Ecto neural progenitor cell (in vitro differentiated cells): ENCODE data around the gene PRKN.

ENCODE experiments used
- DNase-seq: peaks from one replicate; pipeline ENCODE4 v3.0.0-alpha.2; 2018; ENCODE audit warnings: low spot score

The PRKN gene

GRCh38 chr6:162187168-162187935 lies 540.2 kb downstream of the PRKN start:
- no peak for DNase-seq

DNA sequence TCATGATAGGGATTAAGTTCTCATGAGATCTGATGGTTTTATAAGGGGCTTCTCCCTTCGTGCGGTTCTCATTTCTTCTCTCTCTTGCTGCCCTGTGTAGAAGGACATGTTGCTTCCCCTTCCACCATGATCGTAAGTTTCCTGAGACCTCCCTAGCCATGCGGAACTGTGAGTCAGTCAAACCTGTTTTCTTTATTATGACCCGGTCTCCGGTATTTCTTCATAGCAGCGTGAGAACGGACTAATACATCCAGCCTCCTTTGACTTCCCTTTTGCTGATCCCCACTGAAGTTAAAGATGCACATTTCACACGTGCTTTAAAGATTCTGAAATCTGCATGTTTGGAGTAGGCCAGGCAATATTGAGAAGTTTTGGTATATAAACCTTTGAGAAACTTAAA lies 543.1 kb downstream of the PRKN start:
- no peak for DNase-seq

GRCh38 chr6:162181741-162182401 lies 545.7 kb downstream of the PRKN start:
- DNase-seq, result no peak

DNA sequence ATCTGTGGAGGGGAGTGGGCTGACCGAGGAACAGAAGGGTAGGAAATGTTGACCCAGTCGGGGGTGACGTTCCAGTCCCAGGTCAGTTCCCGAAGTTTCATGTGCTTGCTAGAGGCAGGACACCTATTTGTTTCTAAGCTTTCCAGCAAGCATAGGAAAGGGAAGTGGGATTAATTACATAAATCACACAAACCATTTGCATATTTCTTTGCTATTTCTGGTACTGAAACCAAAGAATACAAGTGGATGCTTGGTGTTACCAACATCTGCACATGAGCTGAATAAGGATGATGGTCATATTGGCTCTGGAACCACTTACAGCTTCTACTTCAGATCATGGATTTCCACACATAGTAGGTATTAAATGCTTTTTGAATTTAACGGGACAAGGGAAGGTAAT lies 546.5 kb downstream of the PRKN start:
- no peak for DNase-seq

- no peak for DNase-seq
These were observed 548.2 kb downstream of the PRKN start for GRCh38 chr6:162179196-162179951.

- DNase-seq, result no peak
These were observed 548.9 kb downstream of the PRKN start for GRCh38 chr6:162178666-162179065.

DNA sequence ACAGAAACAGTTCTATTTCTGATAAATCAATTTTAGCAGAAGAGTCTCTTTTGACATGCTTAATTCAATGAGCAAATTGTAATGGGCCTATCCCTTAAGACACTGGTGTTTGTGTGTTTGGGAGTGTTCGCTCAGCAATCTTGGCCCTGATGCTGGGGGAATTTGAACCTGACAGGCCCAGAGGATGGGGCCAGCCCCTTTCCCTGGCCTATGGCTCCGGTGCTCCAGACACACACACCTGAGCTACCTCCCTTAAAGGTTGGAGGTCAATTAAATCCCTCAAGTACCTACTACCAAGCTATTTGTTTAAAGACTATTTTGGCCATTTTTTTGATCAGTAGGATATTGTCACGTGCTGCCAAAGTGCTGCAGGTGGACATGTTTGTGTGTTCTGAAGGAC lies 549.3 kb downstream of the PRKN start:
- DNase-seq, result no peak

- no peak for DNase-seq
These were observed 549.8 kb downstream of the PRKN start for GRCh38 chr6:162177746-162178145.

GRCh38 chr6:162173466-162173865 lies 554.1 kb downstream of the PRKN start:
- DNase-seq, result no peak

DNA sequence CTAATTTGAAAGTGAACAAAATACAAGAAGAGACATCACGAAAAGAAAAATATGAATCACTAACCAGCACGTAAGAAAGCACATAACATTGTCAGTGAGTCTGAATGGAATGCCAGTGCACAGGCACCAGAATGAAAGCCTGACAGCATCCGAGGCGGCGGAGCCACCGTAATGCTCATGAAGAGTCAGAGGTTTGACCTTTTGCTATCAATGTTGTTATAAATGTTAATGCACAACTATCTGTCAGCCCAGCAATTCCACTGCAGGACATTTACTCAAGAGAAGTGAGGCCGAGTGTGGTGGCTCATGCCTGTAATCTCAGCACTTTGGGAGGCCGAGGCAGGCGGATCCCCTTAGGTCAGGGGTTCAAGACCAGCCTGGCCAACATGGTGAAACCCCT lies 562.1 kb downstream of the PRKN start:
- DNase-seq, result no peak

GRCh38 chr6:162157167-162157870 lies 570.2 kb downstream of the PRKN start:
- DNase-seq, result no peak

- DNase-seq, result no peak
These were observed 571.4 kb downstream of the PRKN start for GRCh38 chr6:162156146-162156545.

DNA sequence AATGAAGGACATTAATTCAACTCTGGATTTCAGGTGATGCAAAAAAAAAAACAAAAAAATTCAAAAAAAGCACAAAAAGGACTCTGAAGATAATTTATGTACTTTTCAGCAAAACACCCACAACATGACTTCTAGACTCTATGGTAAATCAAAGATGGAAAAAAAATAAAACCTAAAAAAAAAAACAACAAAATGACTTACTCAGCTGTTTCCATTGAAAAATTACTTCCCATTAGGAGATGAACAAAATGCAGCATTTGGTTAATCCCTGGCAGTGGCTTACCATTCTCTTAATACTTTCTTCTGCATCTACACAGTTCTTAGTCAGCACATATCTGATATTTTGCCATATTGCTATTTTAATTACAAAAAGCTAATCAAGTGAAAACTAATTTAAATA lies 572.6 kb downstream of the PRKN start:
- no peak for DNase-seq

DNA sequence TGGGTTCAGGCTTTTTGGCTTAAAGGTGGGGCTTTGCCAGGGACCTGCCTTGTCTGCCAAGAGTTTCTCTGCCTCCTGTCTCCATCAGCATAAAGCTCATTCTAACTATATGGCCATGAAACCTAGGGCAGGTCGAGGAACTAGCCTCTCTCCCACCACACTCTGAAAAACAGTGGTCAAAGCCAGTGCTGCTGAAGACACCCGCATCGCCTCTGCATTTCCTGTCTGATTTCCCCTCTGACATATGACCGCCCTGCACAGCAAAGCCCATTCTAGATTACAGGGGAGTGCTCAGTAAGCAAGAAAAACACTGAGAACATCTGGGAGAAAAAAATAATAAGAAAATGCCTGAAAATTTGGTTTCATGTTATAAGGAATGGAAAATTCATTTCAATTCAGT lies 573.6 kb downstream of the PRKN start:
- no peak for DNase-seq

- DNase-seq, result no peak
These were observed 574.4 kb downstream of the PRKN start for GRCh38 chr6:162153120-162153519.

DNA sequence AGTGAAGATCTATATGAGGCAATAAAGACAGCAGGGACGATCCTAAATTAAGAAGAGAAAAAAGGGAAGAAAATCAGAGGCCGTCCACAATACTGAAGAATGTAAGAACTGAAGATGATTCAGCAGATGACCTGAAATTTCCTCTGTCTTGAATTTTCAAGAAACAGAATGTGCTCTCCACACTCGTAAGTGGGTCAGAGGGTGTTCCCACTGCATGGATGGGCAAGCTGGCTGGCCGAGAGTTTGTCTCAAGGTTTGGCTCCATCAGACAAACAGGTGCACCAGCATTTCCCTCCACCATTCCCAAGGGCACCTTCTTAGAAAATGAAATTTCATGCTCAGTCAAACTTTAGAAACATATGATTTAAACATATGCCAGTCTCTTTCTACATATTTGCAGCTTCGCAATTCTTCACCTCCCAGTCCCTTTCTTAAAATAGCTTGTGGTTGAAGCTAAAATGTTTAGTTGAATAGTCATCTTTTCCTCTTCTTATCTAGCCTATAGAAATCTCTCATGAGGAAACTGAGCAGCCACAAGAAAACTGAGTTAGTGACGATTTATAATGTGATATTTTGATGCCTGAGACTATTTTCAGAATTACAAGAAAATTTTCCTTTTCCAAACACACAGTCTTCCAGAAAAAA lies 576.4 kb downstream of the PRKN start:
- DNase-seq, result no peak

- DNase-seq, result no peak
These were observed 577.3 kb downstream of the PRKN start for GRCh38 chr6:162150295-162150694.

GRCh38 chr6:162149786-162150185 lies 577.8 kb downstream of the PRKN start:
- DNase-seq, result no peak

DNA sequence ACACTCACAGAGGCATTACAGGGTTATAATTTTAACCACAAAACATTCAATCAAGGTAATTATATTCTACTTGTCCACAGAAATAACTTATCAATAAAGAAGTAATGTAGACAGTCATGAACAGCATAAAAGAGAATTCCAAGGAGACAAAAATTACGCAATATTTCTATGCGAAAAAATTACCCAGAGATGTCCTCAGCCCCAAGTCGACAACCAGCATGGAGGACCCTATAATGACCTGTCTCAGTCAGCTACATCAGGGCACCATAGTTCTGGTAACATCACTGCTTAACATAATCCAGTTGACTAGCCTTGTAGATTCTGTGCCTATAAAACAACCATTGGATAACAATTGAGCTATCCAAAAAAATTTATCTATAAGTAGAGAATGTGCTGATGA lies 579.8 kb downstream of the PRKN start:
- DNase-seq, result no peak

- no peak for DNase-seq
These were observed 580.3 kb downstream of the PRKN start for GRCh38 chr6:162147281-162147680.

DNA sequence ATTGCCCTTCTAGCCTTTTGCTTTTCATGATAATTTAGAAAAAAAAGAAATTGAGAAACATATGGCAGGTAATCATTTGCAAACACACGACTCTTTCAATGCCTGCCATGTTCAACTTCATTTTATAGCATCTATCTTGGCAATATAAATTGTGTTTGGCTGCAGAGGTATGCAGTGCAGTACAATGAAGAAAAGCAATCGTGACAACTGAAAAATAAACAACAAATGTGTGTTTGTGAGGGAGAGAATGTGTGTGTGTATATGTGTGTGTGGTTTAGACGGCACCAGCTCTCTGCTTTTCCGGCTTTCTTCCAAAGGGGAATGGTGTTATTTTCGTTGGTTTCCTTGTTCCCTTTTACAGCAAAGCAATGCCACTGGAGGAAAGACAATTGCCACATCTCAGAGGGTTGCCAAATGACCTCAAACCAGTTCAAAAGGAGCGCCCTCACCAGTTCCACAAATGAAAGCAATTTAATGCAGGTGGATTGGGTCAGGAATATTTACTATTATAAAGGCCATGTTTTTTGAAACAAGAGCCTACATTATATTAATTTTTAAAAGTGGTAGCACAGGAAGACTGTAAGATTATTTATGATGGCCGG lies 587.2 kb downstream of the PRKN start:
- DNase-seq, result no peak

DNA sequence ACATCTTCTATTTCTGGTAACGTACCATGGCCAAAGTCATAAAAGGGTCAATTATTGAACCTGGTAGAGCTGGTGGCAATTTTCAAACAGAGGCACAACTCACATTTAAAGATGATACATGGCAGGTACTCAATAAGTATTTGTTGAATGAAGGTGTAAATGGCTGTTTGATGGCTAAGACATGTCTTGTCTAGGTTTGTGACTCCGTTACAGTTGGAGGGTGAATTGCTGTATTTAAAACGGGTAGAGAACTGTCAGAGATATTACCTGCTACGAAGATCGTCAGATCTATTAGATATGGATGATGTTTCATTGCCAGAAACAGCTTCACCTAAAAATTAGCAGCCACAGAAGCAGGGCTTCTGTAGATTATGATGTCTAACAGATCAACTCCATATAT lies 601.9 kb downstream of the PRKN start:
- DNase-seq, result no peak
